HG03354 (cell line): ENCODE results near the gene MGAT5B.

Experiments
- ATAC-seq: cut with Tn5 transposase; IDR thresholded peaks from one replicate; pipeline ENCODE4 v1.9.1; 2021; ENCODE audit warnings: mild to moderate bottlenecking; ENCODE audit not compliant: unreplicated experiment, poor library complexity, severe bottlenecking

MGAT5B gene

DNA sequence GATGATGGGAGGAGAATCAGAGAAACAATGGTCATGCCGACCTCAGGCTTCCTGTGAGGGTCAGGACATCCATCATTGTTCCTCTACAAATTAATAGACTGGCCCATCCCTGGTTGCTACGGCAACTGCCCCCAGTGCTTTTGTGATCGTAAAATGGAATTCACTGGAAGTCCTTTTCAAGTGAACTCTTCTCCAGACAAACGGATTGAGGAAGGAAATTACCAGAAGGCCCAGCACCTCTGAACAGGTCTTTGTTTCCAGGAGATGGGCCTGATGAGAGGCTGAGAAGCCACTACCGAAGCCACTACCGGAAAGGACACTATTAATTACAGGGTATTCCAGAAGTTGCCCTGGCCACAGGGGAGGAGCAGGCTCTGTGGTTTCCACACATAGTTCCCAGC, 126.0 kb downstream of the MGAT5B start:
- no peak for ATAC-seq

DNA sequence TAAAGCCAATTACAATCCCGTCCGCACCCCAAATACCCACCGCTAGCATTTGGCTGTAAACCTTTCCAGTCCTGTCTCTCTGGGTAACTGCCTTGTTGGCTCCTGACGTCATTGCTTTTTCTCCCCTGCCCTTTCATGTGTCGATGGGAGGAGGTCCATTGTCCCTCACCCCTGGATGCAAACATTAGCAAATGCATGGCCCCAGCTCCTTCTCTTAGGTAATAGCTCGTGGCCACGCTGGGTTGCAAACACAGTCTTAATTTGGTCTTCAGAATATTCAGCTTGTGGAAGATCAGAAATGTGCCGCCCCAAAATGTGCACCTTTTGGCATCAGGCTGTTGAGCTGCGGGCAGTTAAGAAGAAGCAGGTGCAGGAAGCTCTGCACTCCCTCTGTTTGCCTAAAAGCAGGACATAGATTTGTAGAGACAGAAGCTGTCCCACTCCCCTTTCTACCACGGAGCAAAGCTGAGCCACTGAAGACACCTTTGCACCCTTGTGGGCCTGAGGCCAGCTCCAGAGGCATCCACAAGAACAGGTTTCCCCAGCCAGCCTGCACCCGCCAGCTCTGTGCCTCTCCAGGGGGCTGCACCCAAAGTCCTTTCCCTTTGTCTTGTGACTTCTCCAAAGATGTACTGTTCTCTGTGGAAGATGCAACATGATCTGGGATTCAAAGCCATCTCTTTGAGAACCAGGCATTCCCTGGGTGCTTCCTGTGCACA, 127.3 kb downstream of the MGAT5B start:
- ATAC-seq = no peak

DNA sequence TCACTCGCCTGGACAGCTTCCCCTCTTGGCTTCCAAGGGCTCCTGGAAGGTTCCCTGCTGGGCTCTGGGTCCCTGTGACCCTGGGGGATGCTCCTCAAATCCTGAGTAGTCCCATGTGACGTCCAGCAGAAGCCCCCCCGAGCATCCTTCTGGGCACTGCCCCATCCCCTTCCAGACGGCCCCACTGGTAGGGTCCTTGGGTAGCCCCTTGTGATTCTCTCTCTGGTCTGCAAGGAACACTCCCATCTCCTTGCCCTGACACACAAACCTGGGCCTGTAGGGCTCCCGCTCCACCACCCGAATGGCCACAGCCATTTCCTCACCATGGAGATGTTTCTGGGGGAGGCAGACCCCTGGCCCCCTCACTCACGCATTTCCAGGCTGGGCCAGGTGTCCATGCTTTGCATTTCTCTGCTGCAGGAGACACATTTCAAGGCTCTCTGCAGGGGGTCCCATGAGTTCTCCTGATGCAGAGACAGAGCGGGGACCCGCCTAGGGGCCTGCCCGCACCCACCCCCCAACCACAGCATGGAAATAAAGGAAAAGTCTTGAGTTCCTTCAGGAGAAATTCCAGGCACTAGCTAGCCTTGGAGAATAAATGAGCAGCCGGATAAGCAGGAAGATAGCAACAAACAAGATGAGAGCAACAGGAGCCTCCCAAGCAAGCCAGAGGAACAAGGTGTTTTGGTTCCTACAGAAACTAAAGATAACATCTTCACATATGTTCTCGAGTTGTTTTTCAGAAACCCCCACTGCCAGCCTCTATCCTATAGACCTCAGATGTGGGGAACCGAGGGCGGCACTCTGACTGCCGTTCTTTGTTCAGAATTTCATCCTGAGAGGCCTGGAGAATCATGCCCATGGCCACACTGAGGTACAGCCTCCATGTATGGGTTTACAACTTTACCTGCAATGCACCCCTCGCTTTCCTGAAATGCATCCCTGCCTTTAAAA, 128.8 kb downstream of the MGAT5B start:
- no peak for ATAC-seq

DNA sequence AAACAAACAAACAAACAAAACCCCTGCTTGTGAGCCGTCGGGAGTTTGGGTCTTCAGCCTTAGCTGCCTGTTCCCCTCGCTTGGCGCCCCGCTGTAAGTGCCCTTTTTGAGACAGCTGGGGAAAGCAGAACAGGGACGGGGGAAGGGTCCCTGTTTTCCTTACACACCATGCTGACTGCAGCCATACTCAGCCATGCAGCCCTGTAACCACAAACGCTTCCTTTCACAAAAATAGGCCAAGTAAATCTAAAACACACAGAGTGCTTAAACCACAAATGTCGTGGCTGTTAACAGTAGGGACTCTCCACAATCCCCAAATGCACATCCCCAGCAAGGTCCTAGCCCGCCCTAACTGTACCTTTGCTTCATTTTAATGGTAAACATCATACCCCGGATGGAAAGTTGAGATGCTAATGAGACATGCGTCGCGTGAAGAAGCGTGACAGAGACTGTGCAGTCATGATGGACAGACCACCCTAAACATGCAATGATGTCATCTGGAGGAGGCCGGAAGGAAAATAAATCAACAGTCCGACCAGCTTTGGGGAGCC, 129.9 kb downstream of the MGAT5B start:
- peak; percentile 57 for ATAC-seq

DNA sequence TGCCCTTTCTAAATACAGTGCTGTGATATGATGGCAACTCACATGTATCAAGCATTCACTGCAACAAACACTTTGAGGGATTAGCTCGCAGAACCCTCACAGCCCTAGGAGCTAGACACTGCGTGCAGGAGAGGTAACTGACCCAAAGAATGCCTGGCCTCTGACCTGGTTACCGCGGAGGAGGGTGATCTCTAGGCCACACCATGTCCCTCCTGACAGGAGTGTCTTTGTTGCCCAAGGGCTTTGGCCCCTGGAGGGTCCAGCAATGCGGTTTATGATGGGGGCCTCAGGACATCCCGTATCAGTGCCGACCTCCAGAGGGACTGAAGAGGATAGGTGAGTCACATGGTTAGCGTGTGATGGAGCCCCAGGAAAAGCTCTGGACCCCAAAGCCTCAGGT, 130.6 kb downstream of the MGAT5B start:
- no peak for ATAC-seq
